NCI-H345 (cell line): Measurements from ENCODE around the gene TIGAR.

Experiments
- DNase-seq: peaks from one replicate; lab custom pipeline; 2025; lab: John Stamatoyannopoulos, UW

TIGAR gene

GRCh38 chr12:4378772-4379171 lies 57.8 kb downstream of the TIGAR start:
- no peak for DNase-seq

- no peak for DNase-seq
These were observed 58.4 kb downstream of the TIGAR start, which contains the start of gene FGF23 for GRCh38 chr12:4379405-4379804. Gene FGF23 (minus strand): TSS chr12:4379712. CDS start chr12:4379582, 130 bp downstream.

GRCh38 chr12:4380332-4380731 lies 59.3 kb downstream of the TIGAR start:
- DNase-seq = no peak

GRCh38 chr12:4383304-4383865 lies 62.4 kb downstream of the TIGAR start:
- DNase-seq = no peak

- DNase-seq = no peak
These were observed 65.8 kb downstream of the TIGAR start for GRCh38 chr12:4386801-4387200.

- DNase-seq = no peak
These were observed 66.6 kb downstream of the TIGAR start for GRCh38 chr12:4387607-4388006.

GRCh38 chr12:4388032-4388431 lies 67.0 kb downstream of the TIGAR start:
- peak; percentile 27 for DNase-seq

GRCh38 chr12:4388662-4389061 lies 67.6 kb downstream of the TIGAR start:
- no peak for DNase-seq

GRCh38 chr12:4392223-4392742 lies 71.3 kb downstream of the TIGAR start:
- no peak for DNase-seq

- DNase-seq = no peak
These were observed 72.2 kb downstream of the TIGAR start for GRCh38 chr12:4393211-4393610.

GRCh38 chr12:4395818-4396217 lies 74.8 kb downstream of the TIGAR start:
- DNase-seq = no peak

- DNase-seq = no peak
These were observed 80.1 kb downstream of the TIGAR start for GRCh38 chr12:4401117-4401516.

- DNase-seq = no peak
These were observed 82.0 kb downstream of the TIGAR start for GRCh38 chr12:4402996-4403395.
